ENCODE measurements around the gene TAS2R14.

DNA sequence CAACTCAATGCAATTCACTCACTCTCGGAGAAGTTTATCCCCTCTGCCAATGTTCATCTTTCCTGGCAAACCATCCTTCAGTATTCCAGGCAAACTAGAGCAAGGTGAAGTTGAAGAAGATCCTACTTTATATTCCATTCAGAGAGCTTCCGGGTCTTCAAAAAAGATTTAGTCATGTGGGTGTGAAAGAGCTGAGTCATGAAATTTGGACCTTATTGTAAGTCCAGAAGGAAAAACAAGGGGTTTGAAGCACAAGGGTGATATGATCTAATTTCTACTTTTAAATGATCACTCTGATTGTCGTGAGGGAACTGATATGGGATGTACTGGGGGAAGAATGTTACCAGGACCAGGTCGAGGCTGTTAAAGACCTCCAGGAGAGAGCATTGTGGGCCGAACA lies 12.8 kb downstream of the TAS2R14 start:
- no peak for TF ChIP-seq CTCF (tag by site-specific recombination; IDR thresholded peaks at IDR 0.05)
- TF ChIP-seq SETDB1 (IDR thresholded peaks at IDR 0.05; ENCODE audit: insufficient read length, low read length), result no peak
- no peak for TF ChIP-seq PRDM1 (tag by site-specific recombination; IDR thresholded peaks at IDR 0.05)
- TF ChIP-seq ZNF184 (tag by site-specific recombination; IDR thresholded peaks at IDR 0.05), result no peak
- no peak for TF ChIP-seq ZNF48 (tag by site-specific recombination; IDR thresholded peaks at IDR 0.05)
- TF ChIP-seq ZNF561 (tag by site-specific recombination; IDR thresholded peaks at IDR 0.05; ENCODE audit: borderline replicate concordance), result no peak
- no peak for TF ChIP-seq ZNF311 (tag by site-specific recombination; IDR thresholded peaks at IDR 0.05; ENCODE audit: borderline replicate concordance)
